B cell (primary cell): ENCODE data around the gene FAM237A. TPM values are rescaled to one million over a fixed set of nuclear protein-coding genes. Genes with fewer than 3 reads are reported as not detected.

ENCODE experiments used
- ATAC-seq: fragments of 200-7000 bp; cut with Tn5 transposase; one replicate; pipeline ENCODE4 v1.10.0; 2021; ENCODE audit warnings: low read depth, mild to moderate bottlenecking, moderate number of reproducible peaks, moderate library complexity
- CTCF ChIA-PET: fragments of 350-600 bp; sonication (Branson Sonifier 250); formaldehyde crosslinking; loops from one replicate; lab custom pipeline; 2021; ENCODE audit warnings: antibody characterized with exemption, inconsistent platforms; lab: Charles Lee
- POLR2A ChIA-PET: fragments of 350-600 bp; sonication (Branson Sonifier 250); formaldehyde crosslinking; loops from one replicate; lab custom pipeline; 2021; ENCODE audit warnings: antibody characterized with exemption; lab: Charles Lee
- DNase-seq: peaks from one replicate; pipeline ENCODE4 v3.0.0; 2013
- H2AFZ ChIP-seq: 2 replicates; pipeline ENCODE4 v1.6.1; 2012; ENCODE audit warnings: mild to moderate bottlenecking, low read depth, low read length; ENCODE audit not compliant: insufficient read depth, poor library complexity, severe bottlenecking
- H3K27ac ChIP-seq, 2 donors: 1 replicate in 1 of 2; 2 replicates in 1 of 2; pipeline ENCODE4 v1.5.1; 2012 to 2013; ENCODE audit warnings: low read length in 2 of 2, mild to moderate bottlenecking in 2 of 2, moderate library complexity in 1 of 2
- H3K27me3 ChIP-seq, 4 experiments: fragments of 200-600 bp in 1 of 4; sonication (generic) in 1 of 4; replicated peaks in 1 of 4; 1 replicate in 2 of 4; 2 replicates in 2 of 4; pipeline versions ENCODE4 v1.6.1 to v1.7.0; 2013 to 2016; ENCODE audit warnings: low read length in 3 of 4, mild to moderate bottlenecking in 2 of 4, mixed read lengths in 1 of 4, moderate library complexity in 1 of 4; ENCODE audit not compliant: insufficient read depth in 4 of 4, control insufficient read depth in 3 of 4; ENCODE audit errors: control extremely low read depth in 1 of 4
- H3K36me3 ChIP-seq, 2 experiments: replicated peaks in 1 of 2; 1 replicate in 1 of 2; 2 replicates in 1 of 2; pipeline versions ENCODE4 v1.6.1 to v1.7.1; 2013; ENCODE audit warnings: low read length in 1 of 2; ENCODE audit not compliant: insufficient read depth in 2 of 2, control insufficient read depth in 1 of 2; ENCODE audit errors: control extremely low read depth in 1 of 2, extremely low read depth in 1 of 2
- H3K4me1 ChIP-seq, 2 donors: fragments of 200-600 bp in 1 of 2; sonication (generic) in 1 of 2; 1 replicate in 1 of 2; 2 replicates in 1 of 2; pipeline versions ENCODE4 v1.5.1 to v1.6.1; 2013 to 2017; ENCODE audit warnings: low read length in 2 of 2; ENCODE audit not compliant: control insufficient read depth in 2 of 2, insufficient read depth in 2 of 2
- H3K4me2 ChIP-seq: replicated peaks from 2 replicates; pipeline ENCODE3; 2012; ENCODE audit warnings: mild to moderate bottlenecking, low read depth, low read length; ENCODE audit not compliant: poor library complexity, severe bottlenecking
- H3K4me3 ChIP-seq, 5 experiments: fragments of 200-600 bp in 1 of 5; sonication (generic) in 1 of 5; 1 replicate in 3 of 5; 2 replicates in 2 of 5; pipeline versions ENCODE4 v1.5.1 to v1.7.0; 2011 to 2016; ENCODE audit warnings: low read length in 4 of 5, mild to moderate bottlenecking in 4 of 5, low read depth in 2 of 5, control low read depth in 1 of 5, moderate library complexity in 1 of 5; ENCODE audit not compliant: insufficient read depth in 1 of 5; ENCODE audit errors: control extremely low read depth in 1 of 5, extremely low read depth in 1 of 5
- H3K79me2 ChIP-seq: fragments of 200-600 bp; sonication (generic); one replicate; pipeline ENCODE4 v1.6.0; 2016; ENCODE audit warnings: low read length; ENCODE audit not compliant: control insufficient read depth, insufficient read depth
- H3K9ac ChIP-seq: fragments of 200-600 bp; sonication (generic); 2 replicates; pipeline ENCODE4 v1.6.1; 2017; ENCODE audit warnings: mild to moderate bottlenecking, low read length, moderate library complexity
- H3K9me3 ChIP-seq, 3 donors: one replicate each; pipeline versions ENCODE4 v1.6.1 to v1.7.1; 2013; ENCODE audit warnings: low read length in 2 of 3; ENCODE audit not compliant: control insufficient read depth in 2 of 3, insufficient read depth in 1 of 3; ENCODE audit errors: control extremely low read depth in 1 of 3
- H4K20me1 ChIP-seq: 2 replicates; pipeline ENCODE4 v1.6.0; 2012; ENCODE audit warnings: mild to moderate bottlenecking, low read length; ENCODE audit not compliant: insufficient read depth, control insufficient read depth, poor library complexity, severe bottlenecking
- H3K27ac Mint-ChIP-seq: one replicate; pipeline ENCODE4 v1.8.0; 2021; ENCODE audit warnings: mixed read lengths
- H3K27me3 Mint-ChIP-seq: one replicate; pipeline ENCODE4 v1.8.0; 2021; ENCODE audit warnings: mixed read lengths
- H3K4me1 Mint-ChIP-seq: one replicate; pipeline ENCODE4 v1.8.0; 2021; ENCODE audit warnings: mixed read lengths
- H3K4me3 Mint-ChIP-seq: one replicate; pipeline ENCODE4 v1.8.0; 2021; ENCODE audit warnings: mixed read lengths
- H3K9me3 Mint-ChIP-seq: one replicate; pipeline ENCODE4 v1.8.0; 2022; ENCODE audit warnings: mixed read lengths; ENCODE audit not compliant: insufficient read depth
- CTCF ChIP-seq: fragments of 200-600 bp; IDR thresholded peaks from one replicate; pipeline ENCODE4 v1.8.0; 2022; ENCODE audit warnings: antibody characterized with exemption, mild to moderate bottlenecking
- EZH2 ChIP-seq: IDR thresholded peaks from 2 replicates; pipeline ENCODE4 v1.6.1; 2012; ENCODE audit warnings: borderline replicate concordance, low read depth, mild to moderate bottlenecking, moderate library complexity, low read length; ENCODE audit not compliant: insufficient read depth, poor library complexity, severe bottlenecking
- WGBS: methylation state at CpG from one replicate; pipeline ENCODE4 v1.1.5; 2013; ENCODE audit warnings: missing lambda C conversion rate; ENCODE audit not compliant: insufficient coverage; 5-methylcytosine and 5-hydroxymethylcytosine counted together
- intact Hi-C: fragments of 100-400 bp; cut with micrococcal nuclease; formaldehyde crosslinking; loops from one replicate; pipeline ENCODE4 v1.10.0; 2022
- polyA plus RNA-seq: library from polyadenylated mRNA; depleted of rRNA; stranded (reverse); fragments of >200 nt; gene quantifications from 2 replicates; pipeline ENCODE4 v1.2.3, GENCODE V29; 2012
- total RNA-seq, 2 donors: library from RNA; stranded (reverse); fragments of 120-200 nt in 1 of 2; gene quantifications; 1 replicate in 1 of 2; 2 replicates in 1 of 2; pipeline versions ENCODE4 v1.2.3 to v1.2.4, GENCODE V29; 2013 to 2022

The FAM237A gene
- total and polyA plus RNA-seq, 2 donors (not counting 1 experiment from before 2014, with no cell fraction given), result not detected

GRCh38 chr2:206635015-206635414 lies 7.3 kb upstream of the FAM237A start:
- Histone ChIP-seq H3K79me2 (no peaks in the 10 kb centered on the region), H3K27ac (no peak overlapping the region), H3K36me3 (no peaks in the 10 kb centered on the region), H3K9ac (no peak overlapping the region), H3K27me3 (peaks cover 0 to 7% (median 0%) of the 10 kb centered on the region in 4 experiments), H3K4me3 (no peak overlapping the region), H3K9me3 (no peaks in the 10 kb centered on the region), H3K4me1 (no peaks in the 10 kb centered on the region), H3K4me2 (no peak overlapping the region), H2AFZ (no peak overlapping the region), H4K20me1 (no peaks in the 10 kb centered on the region)
- DNase-seq, result no peak
- TF ChIP-seq EZH2 (no peak), CTCF (no peak)
- Mint-ChIP-seq H3K4me1 (no peaks in the 10 kb centered on the region), H3K9me3 (no peaks in the 10 kb centered on the region), H3K27me3 (peaks cover 3% of the 10 kb centered on the region), H3K27ac (no peak overlapping the region), H3K4me3 (no peak overlapping the region)
- intact Hi-C loops, result no loop called here
- ATAC-seq, result no peak
- POLR2A ChIA-PET, result no interaction called here
- 100% methylated on average over 1 of the region's 1 CpG for WGBS
- CTCF ChIA-PET, result no interaction called here

GRCh38 chr2:206639636-206640035 lies 2.7 kb upstream of the FAM237A start:
- Histone ChIP-seq H3K27me3 (peaks cover 0 to 23% (median 14%) of the 10 kb centered on the region in 4 experiments), H3K9me3 (peaks cover 0 to 10% (median 0%) of the 10 kb centered on the region in 3 donors), H3K27ac (no peak overlapping the region), H3K4me2 (no peak overlapping the region), H3K4me3 (no peak overlapping the region), H3K9ac (no peak overlapping the region), H3K79me2 (no peaks in the 10 kb centered on the region), H4K20me1 (no peaks in the 10 kb centered on the region), H3K36me3 (no peaks in the 10 kb centered on the region), H2AFZ (no peak overlapping the region), H3K4me1 (no peaks in the 10 kb centered on the region)
- H3K4me1 Mint-ChIP-seq, result no peaks in the 10 kb centered on the region
- intact Hi-C loops, result no loop called here
- H3K27me3 Mint-ChIP-seq, result peaks cover 16% of the 10 kb centered on the region
- no peaks in the 10 kb centered on the region for H3K9me3 Mint-ChIP-seq
- ATAC-seq (no peak), DNase-seq (no peak)
- TF ChIP-seq EZH2 (no peak), CTCF (no peak)
- no peak overlapping the region for H3K4me3 Mint-ChIP-seq
- no peak overlapping the region for H3K27ac Mint-ChIP-seq
- CTCF ChIA-PET, result no interaction called here
- 77% methylated on average over 2 of the region's 2 CpGs for WGBS
- POLR2A ChIA-PET, result no interaction called here
